B cell (primary cell): ENCODE measurements around the gene VEGFA. TPM values are rescaled to one million over a fixed set of nuclear protein-coding genes. Genes with fewer than 3 reads are reported as not detected.
A peak's percentile ranks its signal among the peaks of the same experiment; 100 is the strongest.

Experiments used
- ATAC-seq: fragments of 200-7000 bp; cut with Tn5 transposase; one replicate; pipeline ENCODE4 v1.10.0; 2021; ENCODE audit warnings: low read depth, mild to moderate bottlenecking, moderate number of reproducible peaks, moderate library complexity
- CTCF ChIA-PET: fragments of 350-600 bp; sonication (Branson Sonifier 250); formaldehyde crosslinking; loops from one replicate; lab custom pipeline; 2021; ENCODE audit warnings: antibody characterized with exemption, inconsistent platforms; lab: Charles Lee
- POLR2A ChIA-PET: fragments of 350-600 bp; sonication (Branson Sonifier 250); formaldehyde crosslinking; loops from one replicate; lab custom pipeline; 2021; ENCODE audit warnings: antibody characterized with exemption; lab: Charles Lee
- DNase-seq: peaks from one replicate; pipeline ENCODE4 v3.0.0; 2013
- H2AFZ ChIP-seq: 2 replicates; pipeline ENCODE4 v1.6.1; 2012; ENCODE audit warnings: mild to moderate bottlenecking, low read depth, low read length; ENCODE audit not compliant: insufficient read depth, poor library complexity, severe bottlenecking
- H3K27ac ChIP-seq, 2 donors: 1 replicate in 1 of 2; 2 replicates in 1 of 2; pipeline ENCODE4 v1.5.1; 2012 to 2013; ENCODE audit warnings: low read length in 2 of 2, mild to moderate bottlenecking in 2 of 2, moderate library complexity in 1 of 2
- H3K27me3 ChIP-seq, 4 experiments: fragments of 200-600 bp in 1 of 4; sonication (generic) in 1 of 4; replicated peaks in 1 of 4; 1 replicate in 2 of 4; 2 replicates in 2 of 4; pipeline versions ENCODE4 v1.6.1 to v1.7.0; 2013 to 2016; ENCODE audit warnings: low read length in 3 of 4, mild to moderate bottlenecking in 2 of 4, mixed read lengths in 1 of 4, moderate library complexity in 1 of 4; ENCODE audit not compliant: insufficient read depth in 4 of 4, control insufficient read depth in 3 of 4; ENCODE audit errors: control extremely low read depth in 1 of 4
- H3K36me3 ChIP-seq, 2 experiments: replicated peaks in 1 of 2; 1 replicate in 1 of 2; 2 replicates in 1 of 2; pipeline versions ENCODE4 v1.6.1 to v1.7.1; 2013; ENCODE audit warnings: low read length in 1 of 2; ENCODE audit not compliant: insufficient read depth in 2 of 2, control insufficient read depth in 1 of 2; ENCODE audit errors: control extremely low read depth in 1 of 2, extremely low read depth in 1 of 2
- H3K4me1 ChIP-seq, 2 donors: fragments of 200-600 bp in 1 of 2; sonication (generic) in 1 of 2; 1 replicate in 1 of 2; 2 replicates in 1 of 2; pipeline versions ENCODE4 v1.5.1 to v1.6.1; 2013 to 2017; ENCODE audit warnings: low read length in 2 of 2; ENCODE audit not compliant: control insufficient read depth in 2 of 2, insufficient read depth in 2 of 2
- H3K4me2 ChIP-seq: replicated peaks from 2 replicates; pipeline ENCODE3; 2012; ENCODE audit warnings: mild to moderate bottlenecking, low read depth, low read length; ENCODE audit not compliant: poor library complexity, severe bottlenecking
- H3K4me3 ChIP-seq, 5 experiments: fragments of 200-600 bp in 1 of 5; sonication (generic) in 1 of 5; 1 replicate in 3 of 5; 2 replicates in 2 of 5; pipeline versions ENCODE4 v1.5.1 to v1.7.0; 2011 to 2016; ENCODE audit warnings: low read length in 4 of 5, mild to moderate bottlenecking in 4 of 5, low read depth in 2 of 5, control low read depth in 1 of 5, moderate library complexity in 1 of 5; ENCODE audit not compliant: insufficient read depth in 1 of 5; ENCODE audit errors: control extremely low read depth in 1 of 5, extremely low read depth in 1 of 5
- H3K79me2 ChIP-seq: fragments of 200-600 bp; sonication (generic); one replicate; pipeline ENCODE4 v1.6.0; 2016; ENCODE audit warnings: low read length; ENCODE audit not compliant: control insufficient read depth, insufficient read depth
- H3K9ac ChIP-seq: fragments of 200-600 bp; sonication (generic); 2 replicates; pipeline ENCODE4 v1.6.1; 2017; ENCODE audit warnings: mild to moderate bottlenecking, low read length, moderate library complexity
- H3K9me3 ChIP-seq, 3 donors: one replicate each; pipeline versions ENCODE4 v1.6.1 to v1.7.1; 2013; ENCODE audit warnings: low read length in 2 of 3; ENCODE audit not compliant: control insufficient read depth in 2 of 3, insufficient read depth in 1 of 3; ENCODE audit errors: control extremely low read depth in 1 of 3
- H4K20me1 ChIP-seq: 2 replicates; pipeline ENCODE4 v1.6.0; 2012; ENCODE audit warnings: mild to moderate bottlenecking, low read length; ENCODE audit not compliant: insufficient read depth, control insufficient read depth, poor library complexity, severe bottlenecking
- H3K27ac Mint-ChIP-seq: one replicate; pipeline ENCODE4 v1.8.0; 2021; ENCODE audit warnings: mixed read lengths
- H3K27me3 Mint-ChIP-seq: one replicate; pipeline ENCODE4 v1.8.0; 2021; ENCODE audit warnings: mixed read lengths
- H3K4me1 Mint-ChIP-seq: one replicate; pipeline ENCODE4 v1.8.0; 2021; ENCODE audit warnings: mixed read lengths
- H3K4me3 Mint-ChIP-seq: one replicate; pipeline ENCODE4 v1.8.0; 2021; ENCODE audit warnings: mixed read lengths
- H3K9me3 Mint-ChIP-seq: one replicate; pipeline ENCODE4 v1.8.0; 2022; ENCODE audit warnings: mixed read lengths; ENCODE audit not compliant: insufficient read depth
- EZH2 ChIP-seq: IDR thresholded peaks from 2 replicates; pipeline ENCODE4 v1.6.1; 2012; ENCODE audit warnings: borderline replicate concordance, low read depth, mild to moderate bottlenecking, moderate library complexity, low read length; ENCODE audit not compliant: insufficient read depth, poor library complexity, severe bottlenecking
- WGBS: methylation state at CpG from one replicate; pipeline ENCODE4 v1.1.5; 2013; ENCODE audit warnings: missing lambda C conversion rate; ENCODE audit not compliant: insufficient coverage; 5-methylcytosine and 5-hydroxymethylcytosine counted together
- intact Hi-C: fragments of 100-400 bp; cut with micrococcal nuclease; formaldehyde crosslinking; loops from one replicate; pipeline ENCODE4 v1.10.0; 2022
- polyA plus RNA-seq: library from polyadenylated mRNA; depleted of rRNA; stranded (reverse); fragments of >200 nt; gene quantifications from 2 replicates; pipeline ENCODE4 v1.2.3, GENCODE V29; 2012
- total RNA-seq, 2 donors: library from RNA; stranded (reverse); fragments of 120-200 nt in 1 of 2; gene quantifications; 1 replicate in 1 of 2; 2 replicates in 1 of 2; pipeline versions ENCODE4 v1.2.3 to v1.2.4, GENCODE V29; 2013 to 2022
- TF ChIP-seq, protein P1 (sequence below): fragments of 200-600 bp; IDR thresholded peaks from one replicate; pipeline ENCODE4 v1.8.0; 2022; ENCODE audit warnings: antibody characterized with exemption, mild to moderate bottlenecking

Gene VEGFA
- total and polyA plus RNA-seq, 2 donors (not counting 1 experiment from before 2014, with no cell fraction given): 3.9 to 6.4 TPM

GRCh38 chr6:43768506-43768860, 1.5 kb upstream of the VEGFA start:
- ChIA-PET CTCF (interaction anchor here (0.6 to 8.9 kb wide), 23 partner anchors 9 to 569 kb away, joined by 3 to 103 read pairs (median 7); partner anchors contain the start of gene MRPS18A), POLR2A (no interaction called here)
- H3K27ac Mint-ChIP-seq: no peak overlapping the region
- Histone ChIP-seq H3K4me3 (no peak overlapping the region), H3K27ac (no peak overlapping the region), H3K9ac (no peak overlapping the region), H3K4me2 (no peak overlapping the region), H3K79me2 (no peaks in the 10 kb centered on the region), H3K9me3 (no peaks in the 10 kb centered on the region), H3K4me1 (peaks cover 7 to 21% of the 10 kb centered on the region in 2 donors), H3K27me3 (peaks cover 0 to 30% (median 13%) of the 10 kb centered on the region in 4 experiments), H4K20me1 (peaks cover 6% of the 10 kb centered on the region), H2AFZ (no peak overlapping the region), H3K36me3 (no peaks in the 10 kb centered on the region)
- H3K4me1 Mint-ChIP-seq: peaks cover 15% of the 10 kb centered on the region
- TF ChIP-seq, protein P1, sequence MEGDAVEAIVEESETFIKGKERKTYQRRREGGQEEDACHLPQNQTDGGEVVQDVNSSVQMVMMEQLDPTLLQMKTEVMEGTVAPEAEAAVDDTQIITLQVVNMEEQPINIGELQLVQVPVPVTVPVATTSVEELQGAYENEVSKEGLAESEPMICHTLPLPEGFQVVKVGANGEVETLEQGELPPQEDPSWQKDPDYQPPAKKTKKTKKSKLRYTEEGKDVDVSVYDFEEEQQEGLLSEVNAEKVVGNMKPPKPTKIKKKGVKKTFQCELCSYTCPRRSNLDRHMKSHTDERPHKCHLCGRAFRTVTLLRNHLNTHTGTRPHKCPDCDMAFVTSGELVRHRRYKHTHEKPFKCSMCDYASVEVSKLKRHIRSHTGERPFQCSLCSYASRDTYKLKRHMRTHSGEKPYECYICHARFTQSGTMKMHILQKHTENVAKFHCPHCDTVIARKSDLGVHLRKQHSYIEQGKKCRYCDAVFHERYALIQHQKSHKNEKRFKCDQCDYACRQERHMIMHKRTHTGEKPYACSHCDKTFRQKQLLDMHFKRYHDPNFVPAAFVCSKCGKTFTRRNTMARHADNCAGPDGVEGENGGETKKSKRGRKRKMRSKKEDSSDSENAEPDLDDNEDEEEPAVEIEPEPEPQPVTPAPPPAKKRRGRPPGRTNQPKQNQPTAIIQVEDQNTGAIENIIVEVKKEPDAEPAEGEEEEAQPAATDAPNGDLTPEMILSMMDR: no peak
- no peak for TF ChIP-seq EZH2
- WGBS: 100% methylated on average over 1 of the region's 1 CpG
- no peak for DNase-seq
- no peaks in the 10 kb centered on the region for H3K9me3 Mint-ChIP-seq
- H3K4me3 Mint-ChIP-seq: no peak overlapping the region
- ATAC-seq: no peak
- intact Hi-C loops: loop anchor here (2.0 kb wide), 2 partner anchors 48 to 70 kb away; no protein-coding TSS in a partner anchor
- H3K27me3 Mint-ChIP-seq: peaks cover 24% of the 10 kb centered on the region

GRCh38 chr6:43768983-43769525, 957 bp upstream of the VEGFA start:
- no peak overlapping the region for H3K27ac Mint-ChIP-seq
- H3K27me3 ChIP-seq: peaks cover 0 to 36% (median 16%) of the 10 kb centered on the region in 4 experiments
- H3K4me3 ChIP-seq: no peak overlapping the region
- TF ChIP-seq, protein P1: no peak
- TF ChIP-seq EZH2: no peak
- intact Hi-C loops: loop anchor here (1.0 to 2.0 kb wide), 4 partner anchors 48 to 310 kb away; no protein-coding TSS in a partner anchor
- 79% methylated on average over 8 of the region's 8 CpGs for WGBS
- H4K20me1 ChIP-seq: peaks cover 6% of the 10 kb centered on the region
- H3K4me1 ChIP-seq: peaks cover 7 to 21% of the 10 kb centered on the region in 2 donors
- ChIA-PET POLR2A (interaction anchor here (1.6 kb wide), 1 partner anchor 81 kb away, joined by 3 read pairs; the partner anchor contains the start of gene MRPS18A), CTCF (interaction anchor here (0.6 to 8.9 kb wide), 34 partner anchors 9 to 569 kb away, joined by 3 to 103 read pairs (median 4); partner anchors contain the start of genes GTPBP2 and MRPS18A)
- no peak for ATAC-seq
- H2AFZ ChIP-seq: no peak overlapping the region
- H3K79me2 ChIP-seq: no peaks in the 10 kb centered on the region
- no peaks in the 10 kb centered on the region for H3K9me3 Mint-ChIP-seq
- no peak overlapping the region for H3K27ac ChIP-seq
- H3K9ac ChIP-seq: no peak overlapping the region
- peak overlapping the region; percentile 98 for H3K4me2 ChIP-seq
- H3K4me1 Mint-ChIP-seq: peaks cover 17% of the 10 kb centered on the region
- H3K9me3 ChIP-seq: no peaks in the 10 kb centered on the region
- DNase-seq: no peak
- H3K27me3 Mint-ChIP-seq: peaks cover 21% of the 10 kb centered on the region
- peak overlapping the region; percentile 84 for H3K4me3 Mint-ChIP-seq
- no peaks in the 10 kb centered on the region for H3K36me3 ChIP-seq
